NCI-H526 treated with DMSO at 0.1 percent for 48 hours (cell line): ENCODE measurements around the gene C18orf63.
"Not testable (repeated sequence)": the region's sequence is repeated elsewhere in the genome, so short reads cannot be mapped to it uniquely, and the experiment has no call there.

Experiments
- DNase-seq: peaks from one replicate; lab custom pipeline; 2025; lab: John Stamatoyannopoulos, UW

C18orf63 gene

GRCh38 chr18:74315464-74316256 is at the start of gene C18orf63:
TSS of gene C18orf63 (plus strand) at chr18:74315839. CDS start at chr18:74317866, 2,027 bp downstream.
- no peak for DNase-seq

DNA sequence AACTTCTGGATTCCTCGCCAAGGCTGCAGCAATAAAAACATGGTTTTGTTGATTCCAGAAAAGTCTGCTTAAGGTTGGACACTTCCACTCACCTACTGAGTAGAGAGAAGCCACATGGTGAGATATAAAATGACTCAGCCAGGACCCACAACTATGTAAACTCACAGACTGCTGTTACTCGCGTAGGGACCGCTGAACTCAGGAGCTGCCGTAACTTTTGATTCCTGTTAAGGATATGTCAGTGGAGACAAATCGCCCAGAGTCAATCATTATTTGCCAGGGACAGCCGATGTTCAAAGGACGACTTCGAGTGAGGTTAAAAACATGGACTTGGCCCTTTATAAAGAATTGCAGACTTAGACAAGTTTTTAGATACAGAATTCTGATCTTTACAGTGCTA is 49.5 kb upstream of the C18orf63 start:
- DNase-seq = no peak

GRCh38 chr18:74268175-74268574 is 47.5 kb upstream of the C18orf63 start:
- no peak for DNase-seq

DNA sequence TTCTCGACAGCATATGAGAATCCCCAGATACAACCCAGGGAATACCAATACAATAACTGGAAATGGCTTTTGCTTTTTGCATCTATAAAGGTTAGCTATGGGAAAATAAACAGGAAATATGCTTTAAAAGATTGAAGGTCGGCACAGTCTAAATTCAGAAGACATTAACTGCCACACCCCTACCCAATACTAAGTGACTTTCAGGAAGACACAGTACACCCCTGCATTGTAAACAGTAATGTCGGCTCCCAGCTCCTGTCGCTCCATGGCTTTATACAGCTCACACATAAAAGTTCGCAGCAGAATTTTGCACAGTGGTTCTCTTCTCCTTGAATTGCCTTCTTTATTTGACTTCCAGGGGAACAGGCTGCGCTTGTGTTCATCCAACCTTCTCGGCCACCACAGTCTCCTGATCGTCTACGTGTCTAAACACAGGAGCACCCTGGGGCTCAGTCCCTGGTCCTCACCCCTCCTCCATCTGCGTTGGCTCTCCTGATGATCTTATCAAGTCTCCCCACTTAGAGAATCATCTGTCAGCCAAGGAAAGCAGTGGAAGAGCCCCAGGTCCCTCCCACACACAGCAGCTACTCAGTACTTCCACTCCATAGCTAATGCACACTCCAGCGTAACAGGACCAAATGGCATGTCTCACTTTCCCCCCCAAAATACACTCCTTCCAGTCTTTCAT is 46.6 kb upstream of the C18orf63 start:
- no peak for DNase-seq

DNA sequence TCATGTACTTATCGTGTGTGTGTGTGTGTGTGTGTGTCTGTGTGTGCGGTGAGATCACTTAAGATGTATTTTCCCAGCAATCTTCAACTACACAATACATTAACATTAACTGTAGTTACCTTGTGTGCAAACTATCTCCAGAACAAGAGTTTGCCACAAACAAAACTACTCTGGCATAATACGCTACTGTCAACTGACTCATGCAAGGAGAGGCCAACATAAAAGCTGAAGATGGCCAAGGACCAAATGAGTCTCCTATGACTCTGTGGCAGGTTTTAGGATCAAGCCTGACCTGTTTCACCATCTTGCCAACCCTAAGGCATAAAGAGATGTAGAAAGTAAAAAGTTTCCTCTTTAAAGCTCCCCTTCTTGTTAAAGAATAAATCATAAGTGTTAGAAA is 44.0 kb upstream of the C18orf63 start:
- DNase-seq = no peak

- DNase-seq = no peak
These were observed 42.2 kb upstream of the C18orf63 start for GRCh38 chr18:74273394-74273793.

DNA sequence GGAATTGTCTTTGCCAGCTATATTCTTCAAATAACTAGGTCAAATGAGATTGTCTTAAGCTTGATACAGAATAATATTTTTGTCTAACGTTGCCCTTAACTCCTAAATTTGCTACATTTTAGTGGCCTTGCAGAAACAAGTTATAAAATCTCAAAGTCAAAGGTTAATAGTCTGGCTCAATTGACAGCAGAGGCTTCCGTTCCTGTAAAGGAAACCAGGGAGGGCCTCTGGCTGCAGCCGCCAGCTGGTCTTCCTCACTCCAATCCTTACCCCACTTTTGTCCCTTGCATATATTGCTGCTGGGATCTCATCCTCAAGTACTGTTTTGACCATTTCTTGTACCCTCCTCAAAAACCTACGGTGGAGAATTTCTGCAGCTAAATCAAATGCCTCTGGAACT is 40.9 kb upstream of the C18orf63 start:
- no peak for DNase-seq

GRCh38 chr18:74275736-74276135 is 39.9 kb upstream of the C18orf63 start:
- no peak for DNase-seq

DNA sequence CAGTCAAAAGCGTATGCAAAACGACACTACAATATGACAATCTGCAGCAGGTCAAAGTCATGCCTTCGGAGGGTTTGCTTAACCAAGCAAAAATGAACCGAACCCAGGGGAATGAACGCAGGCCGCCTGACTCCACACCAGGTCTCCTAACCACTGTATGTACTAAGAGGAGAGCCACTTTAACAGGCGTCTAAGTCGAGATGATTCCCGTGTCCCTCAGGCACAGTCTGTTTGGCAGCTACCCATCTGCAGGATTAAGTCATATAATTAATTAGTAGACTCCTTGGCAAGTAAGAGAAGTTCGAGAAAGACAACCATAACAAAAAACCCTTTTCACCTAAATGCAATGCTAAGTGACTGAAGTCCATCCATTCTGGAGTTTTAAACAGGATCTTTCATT is 39.0 kb upstream of the C18orf63 start:
- no peak for DNase-seq

- no peak for DNase-seq
These were observed 38.3 kb upstream of the C18orf63 start for GRCh38 chr18:74277296-74277695.

DNA sequence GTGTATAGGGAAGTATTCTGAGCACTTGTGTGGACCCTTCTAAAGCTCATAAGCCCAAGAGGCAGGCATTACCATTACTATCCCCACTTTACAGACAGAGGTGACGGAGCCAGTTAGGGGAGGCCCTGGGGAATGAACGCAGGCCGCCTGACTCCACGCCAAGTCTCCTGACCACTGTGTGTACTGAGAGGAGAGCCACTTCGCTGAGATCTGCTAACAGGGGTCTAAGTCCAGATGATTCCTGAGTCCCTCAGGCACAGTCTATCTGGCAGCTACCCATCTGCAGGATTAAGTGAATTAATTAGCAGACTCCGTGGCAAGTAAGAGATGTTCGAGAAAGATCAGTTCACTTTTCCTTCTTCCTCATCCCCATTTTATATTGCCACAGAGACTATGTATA is 37.6 kb upstream of the C18orf63 start:
- DNase-seq = no peak

- no peak for DNase-seq
These were observed 36.7 kb upstream of the C18orf63 start for GRCh38 chr18:74278983-74279382.

DNA sequence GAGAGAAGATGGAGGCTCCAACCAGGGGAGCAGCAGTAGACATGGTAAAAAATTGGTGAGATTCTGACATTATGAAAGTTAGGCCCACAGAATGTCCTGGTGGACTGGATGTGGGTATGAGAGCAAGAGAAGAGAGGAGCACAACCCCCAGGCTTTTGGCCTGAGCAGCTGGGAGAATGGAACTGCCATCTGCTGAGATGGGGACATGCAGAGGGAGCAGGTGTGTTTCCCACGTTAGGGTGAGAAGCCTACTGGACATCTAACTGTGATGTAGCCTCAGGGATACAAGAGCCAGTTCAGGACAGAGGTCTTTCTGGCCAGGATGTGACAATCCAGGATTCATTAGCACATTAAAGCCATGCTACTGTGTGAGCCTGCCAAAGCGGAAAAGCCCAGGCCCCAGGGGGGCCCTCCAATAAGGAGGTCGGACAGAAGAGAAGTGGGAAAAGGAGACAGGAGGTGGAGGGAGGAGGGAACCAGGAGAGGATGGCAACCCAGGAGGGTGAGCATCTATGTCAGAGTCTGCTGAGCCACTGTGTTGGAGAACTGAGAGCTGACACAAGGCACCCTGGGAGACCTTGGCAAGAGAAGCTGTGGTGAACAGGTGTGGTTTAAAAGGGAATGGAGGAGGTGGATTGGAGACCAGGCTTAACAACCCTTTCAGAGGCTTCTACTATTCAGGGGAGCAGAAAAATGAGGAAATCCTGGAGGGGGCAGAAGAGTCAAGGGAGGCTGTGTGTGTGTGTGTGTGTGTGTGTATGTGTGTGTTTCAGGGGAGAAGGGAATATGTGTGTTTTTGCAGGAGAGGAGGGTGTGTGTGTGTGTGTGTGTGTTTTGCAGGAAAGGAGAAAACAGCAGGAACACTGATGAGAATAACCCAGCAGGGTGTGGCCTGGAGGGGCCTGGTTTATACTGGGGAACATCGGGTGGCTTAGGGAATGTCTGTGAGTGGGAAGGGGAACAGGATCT is 34.3 kb upstream of the C18orf63 start:
- DNase-seq = no peak

- DNase-seq = no peak
These were observed 33.5 kb upstream of the C18orf63 start for GRCh38 chr18:74281980-74282754.

DNA sequence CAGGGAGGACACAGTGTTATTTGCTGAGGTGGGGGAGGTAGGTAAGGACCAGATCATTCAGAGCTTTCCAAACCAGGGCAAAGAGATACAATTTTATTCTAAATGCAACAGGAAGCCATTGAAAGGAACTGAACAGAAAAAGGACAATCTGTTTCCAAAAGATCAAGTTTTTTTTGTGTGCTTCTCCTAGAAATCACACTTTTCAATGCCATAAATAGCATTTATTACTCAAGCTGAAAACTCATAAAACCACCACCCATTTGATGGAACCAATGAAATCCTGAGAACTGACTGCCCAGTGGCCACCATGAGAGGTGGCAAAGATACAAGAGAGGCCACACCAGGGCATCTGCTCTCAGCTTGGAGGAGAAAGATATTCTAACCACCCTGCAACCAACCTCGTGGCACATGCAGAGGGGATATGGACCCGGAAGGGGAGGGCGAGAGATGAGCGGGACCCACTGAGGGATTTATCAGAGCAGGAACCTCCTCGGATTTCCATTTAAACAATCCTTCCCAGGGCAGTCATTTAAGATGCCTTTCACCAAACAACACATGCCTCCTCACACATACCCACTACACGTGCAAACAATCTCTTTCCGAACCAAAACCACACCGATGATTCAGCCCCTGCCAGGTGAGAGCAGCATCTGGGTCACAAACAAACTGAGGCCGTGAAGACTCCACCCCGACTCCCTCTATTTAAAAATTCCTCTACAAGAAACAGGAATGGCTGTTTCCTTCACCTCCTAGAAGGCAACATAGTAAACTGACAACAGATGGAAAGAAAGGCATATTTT is 32.7 kb upstream of the C18orf63 start:
- no peak for DNase-seq

DNA sequence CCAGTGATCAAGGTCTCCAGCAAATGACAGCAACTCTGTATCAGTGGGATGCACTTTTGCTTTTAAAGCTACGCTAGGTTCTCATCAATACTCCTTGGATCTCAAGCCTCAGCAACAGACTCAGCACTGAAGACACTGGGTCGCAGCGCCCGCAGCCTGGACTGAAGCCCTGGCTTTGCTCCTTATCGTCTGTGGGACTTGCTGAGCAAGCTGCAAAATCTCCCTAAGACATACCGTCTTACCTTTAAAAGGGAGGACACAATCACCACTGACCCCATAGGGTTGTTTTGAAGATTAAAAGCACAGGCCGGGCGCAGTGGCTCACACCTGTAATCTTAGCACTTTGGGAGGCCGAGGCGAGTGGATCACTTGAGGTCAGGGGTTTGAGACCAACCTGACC is 32.0 kb upstream of the C18orf63 start:
- no peak for DNase-seq

GRCh38 chr18:74284191-74284979 is 31.3 kb upstream of the C18orf63 start:
- DNase-seq = no peak

DNA sequence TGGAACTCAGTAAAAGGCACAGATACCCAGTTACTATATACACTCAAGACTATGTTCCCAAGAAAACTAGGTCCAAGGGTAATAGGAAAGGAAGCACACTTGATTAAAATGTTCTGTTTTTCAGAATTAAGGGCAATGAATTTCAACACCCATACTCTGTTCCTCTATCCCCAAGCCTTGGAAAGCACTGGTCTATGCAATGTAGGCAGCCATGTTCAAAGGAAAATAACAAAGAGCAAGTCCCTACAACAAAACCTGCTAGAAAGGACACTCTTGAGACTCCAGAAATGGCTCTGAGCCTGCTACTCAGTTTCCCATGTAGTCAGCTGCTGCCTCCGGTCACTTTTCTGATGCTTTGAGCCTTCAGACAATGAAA is 30.7 kb upstream of the C18orf63 start:
- DNase-seq = no peak

DNA sequence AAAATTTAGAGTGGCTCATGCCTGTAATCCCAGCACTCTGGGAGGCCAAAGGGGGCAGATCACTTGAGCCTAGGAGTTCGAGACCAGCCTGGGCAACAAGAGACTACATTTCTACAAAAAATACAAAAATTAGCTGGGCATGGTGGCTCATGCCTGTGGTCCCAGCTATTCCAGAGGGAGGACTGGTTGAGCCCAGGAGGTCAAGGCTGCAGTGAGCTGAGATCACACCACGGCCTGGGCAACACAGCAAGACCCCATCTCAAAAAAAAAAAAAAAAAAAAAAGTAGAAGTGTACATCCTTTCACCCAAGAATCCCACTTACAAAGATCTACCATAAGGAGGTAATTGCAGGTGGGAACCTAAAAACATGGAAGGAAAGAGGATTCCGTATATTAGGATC is 30.1 kb upstream of the C18orf63 start:
- DNase-seq = not testable (repeated sequence)
